ENCODE data around the gene DZIP1L.
A peak's percentile ranks its signal among the peaks of the same experiment; 100 is the strongest.

DZIP1L gene

GRCh38 chr3:138043266-138044029 lies 72.0 kb downstream of the DZIP1L start:
- TF ChIP-seq, protein P1, sequence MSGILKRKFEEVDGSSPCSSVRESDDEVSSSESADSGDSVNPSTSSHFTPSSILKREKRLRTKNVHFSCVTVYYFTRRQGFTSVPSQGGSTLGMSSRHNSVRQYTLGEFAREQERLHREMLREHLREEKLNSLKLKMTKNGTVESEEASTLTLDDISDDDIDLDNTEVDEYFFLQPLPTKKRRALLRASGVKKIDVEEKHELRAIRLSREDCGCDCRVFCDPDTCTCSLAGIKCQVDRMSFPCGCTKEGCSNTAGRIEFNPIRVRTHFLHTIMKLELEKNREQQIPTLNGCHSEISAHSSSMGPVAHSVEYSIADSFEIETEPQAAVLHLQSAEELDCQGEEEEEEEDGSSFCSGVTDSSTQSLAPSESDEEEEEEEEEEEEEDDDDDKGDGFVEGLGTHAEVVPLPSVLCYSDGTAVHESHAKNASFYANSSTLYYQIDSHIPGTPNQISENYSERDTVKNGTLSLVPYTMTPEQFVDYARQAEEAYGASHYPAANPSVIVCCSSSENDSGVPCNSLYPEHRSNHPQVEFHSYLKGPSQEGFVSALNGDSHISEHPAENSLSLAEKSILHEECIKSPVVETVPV (CRISPR knock-in tag; IDR thresholded peaks at IDR 0.05), result no peak
- no peak for TF ChIP-seq ESRRG (CRISPR knock-in tag; IDR thresholded peaks at IDR 0.05)
- TF ChIP-seq ZNF70 (CRISPR knock-in tag; IDR thresholded peaks at IDR 0.05), result no peak
- no peak for TF ChIP-seq ZC3H10 (CRISPR knock-in tag; IDR thresholded peaks at IDR 0.05)
- no peak for TF ChIP-seq ZFP3 (CRISPR knock-in tag; IDR thresholded peaks at IDR 0.05)
- no peak for TF ChIP-seq RARB (CRISPR knock-in tag; IDR thresholded peaks at IDR 0.05)
- peak; percentile 74 for ATAC-seq

DNA sequence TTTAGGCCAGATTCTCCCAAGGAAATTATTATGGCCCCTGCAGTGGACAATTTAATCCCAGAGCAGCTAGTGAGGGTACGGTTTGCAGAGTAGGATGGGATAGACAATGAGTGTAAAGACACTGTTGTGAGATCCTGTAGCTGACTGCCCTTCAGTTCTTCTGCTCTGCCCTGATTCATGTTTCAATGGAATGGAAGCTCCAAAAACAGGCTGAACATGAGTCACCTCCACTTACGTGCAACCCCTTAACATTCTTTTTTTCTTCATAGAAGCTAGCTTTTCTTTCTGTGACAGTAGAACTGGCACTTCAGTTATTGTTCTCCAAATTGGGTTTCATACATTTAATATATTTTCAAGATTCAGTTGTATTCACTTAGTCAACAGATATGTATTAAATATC lies 73.4 kb downstream of the DZIP1L start:
- TF ChIP-seq ZNF8 (CRISPR knock-in tag; IDR thresholded peaks at IDR 0.05), result no peak
- TF ChIP-seq, protein P2, sequence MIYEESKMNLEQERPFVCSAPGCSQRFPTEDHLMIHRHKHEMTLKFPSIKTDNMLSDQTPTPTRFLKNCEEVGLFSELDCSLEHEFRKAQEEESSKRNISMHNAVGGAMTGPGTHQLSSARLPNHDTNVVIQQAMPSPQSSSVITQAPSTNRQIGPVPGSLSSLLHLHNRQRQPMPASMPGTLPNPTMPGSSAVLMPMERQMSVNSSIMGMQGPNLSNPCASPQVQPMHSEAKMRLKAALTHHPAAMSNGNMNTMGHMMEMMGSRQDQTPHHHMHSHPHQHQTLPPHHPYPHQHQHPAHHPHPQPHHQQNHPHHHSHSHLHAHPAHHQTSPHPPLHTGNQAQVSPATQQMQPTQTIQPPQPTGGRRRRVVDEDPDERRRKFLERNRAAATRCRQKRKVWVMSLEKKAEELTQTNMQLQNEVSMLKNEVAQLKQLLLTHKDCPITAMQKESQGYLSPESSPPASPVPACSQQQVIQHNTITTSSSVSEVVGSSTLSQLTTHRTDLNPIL (CRISPR knock-in tag; IDR thresholded peaks at IDR 0.05; ENCODE audit: low read depth), result no peak
- no peak for TF ChIP-seq ARNTL (CRISPR knock-in tag; IDR thresholded peaks at IDR 0.05; ENCODE audit: borderline replicate concordance, low read depth)
- ATAC-seq, result peak; percentile 68

- TF ChIP-seq GLIS3 (CRISPR knock-in tag; IDR thresholded peaks at IDR 0.05), result no peak
- no peak for TF ChIP-seq ESRRG (CRISPR knock-in tag; IDR thresholded peaks at IDR 0.05)
- no peak for TF ChIP-seq ZFP30 (CRISPR knock-in tag; IDR thresholded peaks at IDR 0.05)
- no peak for ATAC-seq
Measured at GRCh38 chr3:138038725-138039462, 76.5 kb downstream of the DZIP1L start.

DNA sequence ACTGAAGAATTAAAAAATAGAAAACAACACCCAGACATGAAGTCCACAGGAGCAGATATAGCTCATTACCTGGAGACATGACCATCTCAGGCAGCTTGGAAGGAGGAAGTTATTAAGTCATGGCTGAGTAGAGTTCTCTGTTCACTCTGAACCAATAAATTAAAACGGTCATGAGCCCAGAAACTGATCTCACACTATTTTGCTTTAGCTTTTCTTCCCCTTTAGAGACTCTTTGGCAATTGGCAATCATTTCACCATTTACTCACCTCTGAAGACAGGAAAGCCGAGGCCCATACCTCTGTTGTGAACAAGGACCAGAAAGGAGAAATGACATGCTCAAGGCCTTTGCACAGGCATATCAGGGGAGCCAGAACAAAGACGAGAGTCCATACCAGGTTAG lies 78.8 kb downstream of the DZIP1L start:
- no peak for ATAC-seq
- TF ChIP-seq GLIS3 (CRISPR knock-in tag; IDR thresholded peaks at IDR 0.05) (no peak), SNAI2 (CRISPR knock-in tag; IDR thresholded peaks at IDR 0.05) (no peak), ZFP30 (CRISPR knock-in tag; IDR thresholded peaks at IDR 0.05) (no peak), TCF4 (CRISPR knock-in tag; IDR thresholded peaks at IDR 0.05; ENCODE audit: borderline replicate concordance) (no peak)
- TF ChIP-seq, protein P3, sequence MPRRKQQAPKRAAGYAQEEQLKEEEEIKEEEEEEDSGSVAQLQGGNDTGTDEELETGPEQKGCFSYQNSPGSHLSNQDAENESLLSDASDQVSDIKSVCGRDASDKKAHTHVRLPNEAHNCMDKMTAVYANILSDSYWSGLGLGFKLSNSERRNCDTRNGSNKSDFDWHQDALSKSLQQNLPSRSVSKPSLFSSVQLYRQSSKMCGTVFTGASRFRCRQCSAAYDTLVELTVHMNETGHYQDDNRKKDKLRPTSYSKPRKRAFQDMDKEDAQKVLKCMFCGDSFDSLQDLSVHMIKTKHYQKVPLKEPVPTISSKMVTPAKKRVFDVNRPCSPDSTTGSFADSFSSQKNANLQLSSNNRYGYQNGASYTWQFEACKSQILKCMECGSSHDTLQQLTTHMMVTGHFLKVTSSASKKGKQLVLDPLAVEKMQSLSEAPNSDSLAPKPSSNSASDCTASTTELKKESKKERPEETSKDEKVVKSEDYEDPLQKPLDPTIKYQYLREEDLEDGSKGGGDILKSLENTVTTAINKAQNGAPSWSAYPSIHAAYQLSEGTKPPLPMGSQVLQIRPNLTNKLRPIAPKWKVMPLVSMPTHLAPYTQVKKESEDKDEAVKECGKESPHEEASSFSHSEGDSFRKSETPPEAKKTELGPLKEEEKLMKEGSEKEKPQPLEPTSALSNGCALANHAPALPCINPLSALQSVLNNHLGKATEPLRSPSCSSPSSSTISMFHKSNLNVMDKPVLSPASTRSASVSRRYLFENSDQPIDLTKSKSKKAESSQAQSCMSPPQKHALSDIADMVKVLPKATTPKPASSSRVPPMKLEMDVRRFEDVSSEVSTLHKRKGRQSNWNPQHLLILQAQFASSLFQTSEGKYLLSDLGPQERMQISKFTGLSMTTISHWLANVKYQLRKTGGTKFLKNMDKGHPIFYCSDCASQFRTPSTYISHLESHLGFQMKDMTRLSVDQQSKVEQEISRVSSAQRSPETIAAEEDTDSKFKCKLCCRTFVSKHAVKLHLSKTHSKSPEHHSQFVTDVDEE (CRISPR knock-in tag; IDR thresholded peaks at IDR 0.05), result no peak

GRCh38 chr3:138034918-138035317 lies 80.5 kb downstream of the DZIP1L start:
- TF ChIP-seq OSR1 (CRISPR knock-in tag; IDR thresholded peaks at IDR 0.05) (no peak), TCF4 (CRISPR knock-in tag; IDR thresholded peaks at IDR 0.05; ENCODE audit: borderline replicate concordance) (no peak), ISL1 (CRISPR knock-in tag; IDR thresholded peaks at IDR 0.05) (no peak), GLIS3 (CRISPR knock-in tag; IDR thresholded peaks at IDR 0.05) (no peak), RARB (CRISPR knock-in tag; IDR thresholded peaks at IDR 0.05) (no peak), CSDC2 (CRISPR knock-in tag; IDR thresholded peaks at IDR 0.05) (no peak), SNAI2 (CRISPR knock-in tag; IDR thresholded peaks at IDR 0.05) (no peak), ZNF565 (CRISPR knock-in tag; conservative IDR thresholded peaks at IDR 0.05; ENCODE audit: low read depth) (no peak), ZNF8 (CRISPR knock-in tag; IDR thresholded peaks at IDR 0.05) (no peak), ZFP3 (CRISPR knock-in tag; IDR thresholded peaks at IDR 0.05) (no peak), ARNTL (CRISPR knock-in tag; IDR thresholded peaks at IDR 0.05; ENCODE audit: borderline replicate concordance, low read depth) (no peak), ZFP30 (CRISPR knock-in tag; IDR thresholded peaks at IDR 0.05) (no peak), TOX (CRISPR knock-in tag; IDR thresholded peaks at IDR 0.05; ENCODE audit: borderline replicate concordance) (no peak)
- TF ChIP-seq, protein P1 (CRISPR knock-in tag; IDR thresholded peaks at IDR 0.05), result no peak
- TF ChIP-seq, protein P2 (CRISPR knock-in tag; IDR thresholded peaks at IDR 0.05; ENCODE audit: low read depth), result no peak

More at GRCh38 chr3:138034918-138035317, 80.5 kb downstream of the DZIP1L start:
- ATAC-seq, result no peak
